Large intestine (tissue), 12 donors: ENCODE data around the gene LUC7L3. TPM values are rescaled to one million over a fixed set of nuclear protein-coding genes. Genes with fewer than 3 reads are reported as not detected.
A peak's percentile ranks its signal among the peaks of the same experiment; 100 is the strongest.

ENCODE experiments used
- DNase-seq, 2 donors: peaks; one replicate each; pipeline versions ENCODE4 v3.0.0 to v3.0.0-alpha.2; 2013
- H3K27ac ChIP-seq: one replicate; pipeline ENCODE4 v1.5.1; 2013; ENCODE audit warnings: low read length
- H3K27me3 ChIP-seq: 2 replicates; pipeline ENCODE4 v1.6.1; 2013; ENCODE audit warnings: low read length; ENCODE audit not compliant: control insufficient read depth, insufficient read depth
- H3K36me3 ChIP-seq: 2 replicates; pipeline ENCODE4 v1.6.1; 2013; ENCODE audit warnings: low read length; ENCODE audit not compliant: control insufficient read depth, insufficient read depth
- H3K4me1 ChIP-seq: one replicate; pipeline ENCODE4 v1.6.1; 2013; ENCODE audit warnings: low read length; ENCODE audit not compliant: control insufficient read depth, insufficient read depth
- H3K4me3 ChIP-seq: one replicate; pipeline ENCODE4 v1.5.1; 2013; ENCODE audit warnings: low read length
- H3K9me3 ChIP-seq: one replicate; pipeline ENCODE4 v1.6.1; 2013; ENCODE audit warnings: mild to moderate bottlenecking, low read depth, low read length, moderate library complexity; ENCODE audit not compliant: control insufficient read depth
- WGBS: methylation state at CpG from one replicate; pipeline ENCODE4 v1.1.5; 2013; ENCODE audit warnings: low lambda C conversion rate; ENCODE audit not compliant: insufficient coverage; 5-methylcytosine and 5-hydroxymethylcytosine counted together
- long read RNA-seq, 11 donors: transcript quantifications; one replicate each; lab custom pipeline, GENCODE V29; 2026
- polyA plus RNA-seq: library from polyadenylated mRNA; unstranded; fragments of 120-200 nt; gene quantifications from one replicate; pipeline ENCODE4 v1.2.1, GENCODE V29; 2013

LUC7L3 gene
- polyA plus RNA-seq: 273 TPM
- long read RNA-seq, donor 1, full-length matches to known transcripts: 13 of 79 reads
- long read RNA-seq, donor 1, partial matches to known transcripts: 66 of 79 reads
- long read RNA-seq, donor 1, other reads (novel, unspliced or antisense): 0 of 79 reads
- long read RNA-seq, donor 2, full-length matches to known transcripts: 30 of 144 reads
- long read RNA-seq, donor 2, partial matches to known transcripts: 114 of 144 reads
- long read RNA-seq, donor 2, other reads (novel, unspliced or antisense): 0 of 144 reads
- long read RNA-seq, donor 3: 0 reads
- long read RNA-seq, donor 4, partial matches to known transcripts: 7 of 10 reads
- long read RNA-seq, donor 4, other reads (novel, unspliced or antisense): 0 of 10 reads
- long read RNA-seq, donor 5, full-length matches to known transcripts: 26 of 70 reads
- long read RNA-seq, donor 5, partial matches to known transcripts: 44 of 70 reads
- long read RNA-seq, donor 5, other reads (novel, unspliced or antisense): 0 of 70 reads
- long read RNA-seq, donor 6, full-length matches to known transcripts: 18 of 198 reads
- long read RNA-seq, donor 6, partial matches to known transcripts: 180 of 198 reads
- long read RNA-seq, donor 6, other reads (novel, unspliced or antisense): 0 of 198 reads
- long read RNA-seq, donor 7, full-length matches to known transcripts: 17 of 82 reads
- long read RNA-seq, donor 7, partial matches to known transcripts: 65 of 82 reads
- long read RNA-seq, donor 7, other reads (novel, unspliced or antisense): 0 of 82 reads
- long read RNA-seq, donor 8, full-length matches to known transcripts: 37 of 284 reads
- long read RNA-seq, donor 8, partial matches to known transcripts: 239 of 284 reads
- long read RNA-seq, donor 8, other reads (novel, unspliced or antisense): 8 of 284 reads
- long read RNA-seq, donor 9, full-length matches to known transcripts: 34 of 272 reads
- long read RNA-seq, donor 9, partial matches to known transcripts: 238 of 272 reads
- long read RNA-seq, donor 9, other reads (novel, unspliced or antisense): 0 of 272 reads
- long read RNA-seq, donor 10, full-length matches to known transcripts: 27 of 258 reads
- long read RNA-seq, donor 10, partial matches to known transcripts: 210 of 258 reads
- long read RNA-seq, donor 10, other reads (novel, unspliced or antisense): 21 of 258 reads
- long read RNA-seq, donor 11, full-length matches to known transcripts: 14 of 70 reads
- long read RNA-seq, donor 11, partial matches to known transcripts: 56 of 70 reads
- long read RNA-seq, donor 11, other reads (novel, unspliced or antisense): 0 of 70 reads

GRCh38 chr17:50719144-50719923 lies at the start of gene LUC7L3:
TSS of gene LUC7L3 (plus strand) at chr17:50719603. CDS start at chr17:50719733, 130 bp downstream.
- Histone ChIP-seq H3K27me3 (no peaks in the 10 kb centered on the region), H3K4me3 (peak within 1 kb of the TSS; percentile 80), H3K36me3 (no peaks in the 10 kb centered on the region), H3K9me3 (no peaks in the 10 kb centered on the region), H3K4me1 (peaks cover 19% of the 10 kb centered on the region), H3K27ac (peak within 1 kb of the TSS; percentile 98)
- no CpG with 5 or more reads among the region's 76 CpGs for WGBS
- DNase-seq: peak; percentile 95 to 97

GRCh38 chr17:50672071-50672470 lies 47.3 kb upstream of the LUC7L3 start:
- H3K4me1 ChIP-seq: peaks cover 22% of the 10 kb centered on the region
- no CpG with 5 or more reads among the region's 5 CpGs for WGBS
- no peaks in the 10 kb centered on the region for H3K9me3 ChIP-seq
- H3K4me3 ChIP-seq: no peak overlapping the region
- H3K36me3 ChIP-seq: peaks cover 19% of the 10 kb centered on the region
- DNase-seq: no peak
- H3K27ac ChIP-seq: no peak overlapping the region
- no peaks in the 10 kb centered on the region for H3K27me3 ChIP-seq

GRCh38 chr17:50672831-50673551 lies 46.4 kb upstream of the LUC7L3 start:
- no peak for DNase-seq
- no peaks in the 10 kb centered on the region for H3K9me3 ChIP-seq
- WGBS: no CpG with 5 or more reads among the region's 20 CpGs
- peaks cover 27% of the 10 kb centered on the region for H3K36me3 ChIP-seq
- H3K27me3 ChIP-seq: no peaks in the 10 kb centered on the region
- no peak overlapping the region for H3K27ac ChIP-seq
- peaks cover 16% of the 10 kb centered on the region for H3K4me1 ChIP-seq
- no peak overlapping the region for H3K4me3 ChIP-seq

GRCh38 chr17:50675190-50675589 lies 44.2 kb upstream of the LUC7L3 start:
- Histone ChIP-seq H3K27ac (no peak overlapping the region), H3K36me3 (peaks cover 37% of the 10 kb centered on the region), H3K27me3 (no peaks in the 10 kb centered on the region), H3K4me1 (peaks cover 11% of the 10 kb centered on the region), H3K4me3 (no peak overlapping the region), H3K9me3 (no peaks in the 10 kb centered on the region)
- DNase-seq: no peak
- no CpG with 5 or more reads among the region's 3 CpGs for WGBS

- peaks cover 10% of the 10 kb centered on the region for H3K4me1 ChIP-seq
- no peaks in the 10 kb centered on the region for H3K9me3 ChIP-seq
- no peak overlapping the region for H3K27ac ChIP-seq
- peaks cover 37% of the 10 kb centered on the region for H3K36me3 ChIP-seq
- H3K4me3 ChIP-seq: no peak overlapping the region
- WGBS: no CpG with 5 or more reads among the region's 7 CpGs
- H3K27me3 ChIP-seq: no peaks in the 10 kb centered on the region
- DNase-seq: peak in 1 of 2 donors; percentile 41
Observed at GRCh38 chr17:50675627-50676026, 43.8 kb upstream of the LUC7L3 start.

GRCh38 chr17:50676065-50676975 lies 43.1 kb upstream of the LUC7L3 start:
- Histone ChIP-seq H3K27ac (no peak overlapping the region), H3K27me3 (no peaks in the 10 kb centered on the region), H3K4me3 (no peak overlapping the region), H3K4me1 (peaks cover 8% of the 10 kb centered on the region), H3K9me3 (no peaks in the 10 kb centered on the region), H3K36me3 (peaks cover 37% of the 10 kb centered on the region)
- WGBS: 100% methylated on average over 2 of the region's 24 CpGs
- DNase-seq: no peak

GRCh38 chr17:50677851-50678375 lies 41.5 kb upstream of the LUC7L3 start:
- no peak overlapping the region for H3K4me3 ChIP-seq
- no CpG with 5 or more reads among the region's 12 CpGs for WGBS
- peaks cover 9% of the 10 kb centered on the region for H3K4me1 ChIP-seq
- H3K27ac ChIP-seq: no peak overlapping the region
- no peaks in the 10 kb centered on the region for H3K9me3 ChIP-seq
- no peaks in the 10 kb centered on the region for H3K27me3 ChIP-seq
- peaks cover 32% of the 10 kb centered on the region for H3K36me3 ChIP-seq
- no peak for DNase-seq

- no CpG with 5 or more reads among the region's 11 CpGs for WGBS
- Histone ChIP-seq H3K36me3 (peaks cover 29% of the 10 kb centered on the region), H3K9me3 (no peaks in the 10 kb centered on the region), H3K4me1 (peaks cover 13% of the 10 kb centered on the region), H3K27me3 (no peaks in the 10 kb centered on the region), H3K27ac (no peak overlapping the region), H3K4me3 (no peak overlapping the region)
- no peak for DNase-seq
Observed at GRCh38 chr17:50679008-50679544, 40.3 kb upstream of the LUC7L3 start.
